Activated T-cell treated with anti-CD3 and anti-CD28 coated beads for 24 hours (primary cell): ENCODE results near the gene SND1.
"Not testable (repeated sequence)": the region's sequence is repeated elsewhere in the genome, so short reads cannot be mapped to it uniquely, and the experiment has no call there.

Experiments used
- DNase-seq: peaks from one replicate; pipeline ENCODE4 v3.0.0-alpha.2; 2020; ENCODE audit warnings: low read depth

SND1 gene

DNA sequence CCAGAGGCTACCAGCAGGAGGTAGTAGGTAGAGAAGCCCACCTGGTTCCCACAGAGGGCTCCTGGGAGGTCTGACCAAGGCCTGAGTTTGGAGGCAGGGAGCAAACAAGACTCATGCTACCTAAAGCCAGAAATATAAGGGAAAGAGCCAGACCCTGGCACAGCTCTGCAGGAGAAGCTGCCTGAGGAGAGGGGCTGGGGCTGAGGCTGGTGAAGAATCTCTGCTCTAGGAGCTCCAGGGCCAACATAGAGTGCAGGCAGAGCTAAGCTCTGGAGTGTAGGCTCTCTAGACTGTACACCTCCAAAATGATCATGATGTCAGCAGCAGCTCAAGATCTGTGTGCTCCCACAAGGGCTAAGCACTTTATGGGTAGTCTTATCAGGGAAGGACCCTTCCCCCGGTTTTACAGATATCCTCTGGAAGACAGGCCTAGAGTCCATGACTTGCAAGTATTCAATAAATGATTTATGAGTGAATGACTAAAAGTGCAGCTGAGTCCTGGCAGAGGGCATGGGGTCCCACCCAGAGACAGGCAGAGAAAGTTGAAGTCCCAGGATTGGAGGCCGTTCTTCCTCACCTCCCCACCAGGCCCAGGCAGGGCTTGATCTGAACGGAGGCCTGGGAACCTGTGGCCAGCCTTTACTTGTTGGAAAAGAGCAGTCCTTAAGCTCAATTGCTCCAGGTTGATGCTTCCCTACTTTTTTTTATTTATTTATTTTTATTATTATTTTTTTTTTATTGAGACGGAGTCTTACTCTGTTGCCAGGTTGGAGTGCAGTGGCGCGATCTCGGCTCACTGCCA lies 450.7 kb downstream of the SND1 start:
- no peak for DNase-seq

DNA sequence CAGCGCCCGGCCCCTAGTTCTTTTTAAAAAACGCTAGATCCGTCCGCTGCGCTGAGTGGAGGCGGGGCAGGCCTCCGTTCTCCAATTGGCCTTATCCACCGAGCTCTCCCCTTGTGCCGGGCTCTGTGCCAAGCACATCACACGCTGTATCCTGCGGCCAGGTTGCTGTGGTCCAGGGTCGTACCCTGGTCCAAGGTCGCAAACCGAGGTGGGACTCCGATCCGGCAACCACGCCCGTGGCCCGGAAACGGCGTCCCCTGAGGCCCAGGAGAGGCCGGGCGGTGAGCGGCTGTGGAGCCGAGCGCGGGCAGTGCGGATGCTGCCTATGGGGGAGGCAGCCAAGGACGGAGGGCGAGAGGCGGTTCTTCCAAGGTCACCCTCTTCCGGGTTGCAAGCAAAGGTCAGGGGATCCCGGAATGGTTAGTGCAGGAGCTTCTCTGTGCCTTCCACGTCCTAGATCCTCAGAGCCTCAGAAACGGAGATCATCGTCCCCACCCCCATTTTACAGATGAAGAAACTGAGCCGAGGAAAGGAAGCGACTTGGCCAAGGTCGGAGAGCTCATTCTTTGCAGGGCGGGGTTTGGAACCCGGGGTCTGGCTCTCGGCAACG lies 451.6 kb downstream of the SND1 start:
- DNase-seq = no peak

DNA sequence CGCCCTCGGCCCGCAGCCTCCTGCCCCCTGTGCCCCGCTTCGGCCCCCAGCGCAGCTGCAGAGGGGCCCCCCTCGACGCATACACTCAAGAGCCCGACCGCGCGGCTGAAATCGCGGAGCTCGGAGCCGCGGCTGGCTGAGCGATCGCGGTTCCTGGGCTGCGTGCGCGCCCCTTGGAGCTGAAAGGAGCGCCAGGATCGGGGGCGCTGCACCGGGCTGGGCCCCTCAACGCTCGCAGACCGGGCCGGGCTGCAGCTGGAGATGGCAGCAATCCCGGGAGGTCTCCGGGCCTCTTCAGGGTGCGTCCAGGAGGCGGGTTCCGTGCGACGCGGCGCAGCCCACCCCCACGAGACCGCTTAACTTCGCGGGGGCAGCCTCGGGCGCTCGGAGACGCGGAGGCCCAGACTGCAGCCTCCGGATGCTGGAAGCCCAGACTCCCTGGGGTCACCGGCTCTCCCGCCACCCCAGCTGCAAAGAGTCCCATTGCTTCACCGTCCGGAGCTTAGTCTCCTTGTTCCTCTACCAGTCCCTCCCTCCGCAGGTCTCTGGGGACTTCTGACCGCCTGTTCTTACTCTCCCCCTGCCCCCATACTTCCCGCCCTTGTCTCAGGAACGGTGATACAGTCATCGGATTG lies 452.2 kb downstream of the SND1 start:
- DNase-seq = no peak

DNA sequence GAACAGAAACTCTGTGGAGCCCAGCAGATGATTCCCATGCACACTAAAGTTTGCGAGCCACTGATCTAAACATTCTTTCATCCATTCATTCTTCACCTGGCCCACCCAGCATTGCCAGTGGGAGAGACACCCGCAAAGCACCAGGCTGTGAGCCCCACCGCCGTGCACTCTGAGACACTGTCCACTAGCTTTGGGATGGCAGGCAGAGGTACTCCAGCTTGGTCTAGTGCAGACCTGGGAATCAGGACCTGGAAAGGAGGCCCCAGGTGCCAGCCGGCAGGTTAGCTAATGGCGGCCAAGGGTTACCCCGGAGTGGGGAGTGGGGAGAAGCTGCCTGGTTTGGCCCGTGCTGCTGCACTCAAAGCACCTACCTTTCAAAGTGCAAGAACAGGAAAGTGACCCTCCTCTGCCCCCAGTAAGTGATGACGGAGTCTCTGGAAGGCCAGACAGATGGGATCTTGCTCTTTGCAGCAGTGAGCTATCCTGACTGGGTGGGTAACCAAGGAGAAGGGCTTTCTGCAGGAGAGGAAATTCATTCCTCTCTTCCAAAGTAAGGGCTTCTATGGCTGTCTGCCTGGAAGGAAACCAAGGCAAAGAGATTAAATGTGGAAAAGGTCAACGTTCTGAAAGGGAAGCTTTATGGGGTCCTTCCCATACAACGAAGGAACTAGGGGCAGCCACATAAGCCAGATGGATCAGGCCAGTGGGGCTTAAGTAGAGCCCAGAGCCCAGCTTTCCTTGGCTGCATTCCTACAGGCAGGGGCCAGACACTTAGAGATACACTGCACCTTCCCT lies 453.4 kb downstream of the SND1 start:
- no peak for DNase-seq

DNA sequence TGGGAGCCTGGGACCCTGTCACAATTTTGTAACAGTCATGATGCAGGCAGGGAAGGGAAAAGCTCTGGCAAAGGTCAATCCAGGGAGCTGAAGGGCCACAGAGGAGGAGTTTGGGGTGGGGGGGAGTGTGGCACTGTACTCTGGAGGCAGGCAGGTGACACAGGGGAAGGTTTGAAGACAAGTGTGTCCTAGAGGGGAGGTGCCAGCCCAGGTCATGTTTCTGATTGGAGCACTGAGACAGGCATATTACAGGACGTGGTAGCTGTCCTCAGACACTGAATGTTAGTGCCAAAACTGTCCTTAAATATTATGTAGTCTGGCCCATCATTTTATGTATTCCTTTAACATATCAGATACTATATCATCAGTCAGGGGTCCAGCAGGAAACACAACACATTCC lies 454.8 kb downstream of the SND1 start:
- no peak for DNase-seq

DNA sequence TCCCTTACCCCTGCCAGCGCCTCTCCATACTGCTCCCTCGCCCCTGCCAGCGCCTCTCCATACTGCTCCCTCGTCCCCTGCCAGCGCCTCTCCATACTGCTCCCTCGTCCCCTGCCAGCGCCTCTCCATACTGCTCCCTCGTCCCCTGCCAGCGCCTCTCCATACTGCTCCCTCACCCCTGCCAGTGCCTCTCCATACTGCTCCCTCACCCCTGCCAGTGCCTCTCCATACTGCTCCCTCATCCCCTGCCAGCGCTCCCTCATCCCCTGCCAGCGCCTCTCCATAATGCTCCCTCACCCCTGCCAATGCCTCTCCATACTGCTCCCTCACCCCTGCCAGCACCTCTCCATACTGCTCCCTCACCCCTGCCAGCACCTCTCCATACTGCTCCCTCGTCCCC lies 455.5 kb downstream of the SND1 start:
- not testable (repeated sequence) for DNase-seq

DNA sequence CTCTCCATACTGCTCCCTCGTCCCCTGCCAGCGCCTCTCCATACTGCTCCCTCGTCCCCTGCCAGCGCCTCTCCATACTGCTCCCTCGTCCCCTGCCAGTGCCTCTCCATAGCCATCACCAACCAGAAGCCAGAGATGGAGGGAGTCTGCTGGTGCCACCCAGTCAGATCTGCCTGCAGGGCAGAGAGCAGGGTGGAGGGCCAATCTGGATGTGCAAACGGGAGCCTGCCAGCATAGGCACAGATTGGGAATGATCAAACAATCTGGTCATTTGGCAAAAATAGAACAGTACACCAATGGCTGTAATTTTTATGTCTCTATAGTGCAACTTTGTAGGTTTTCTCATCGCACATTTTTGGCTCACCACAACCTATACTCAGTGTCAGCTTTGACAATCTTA lies 456.1 kb downstream of the SND1 start:
- DNase-seq = no peak

DNA sequence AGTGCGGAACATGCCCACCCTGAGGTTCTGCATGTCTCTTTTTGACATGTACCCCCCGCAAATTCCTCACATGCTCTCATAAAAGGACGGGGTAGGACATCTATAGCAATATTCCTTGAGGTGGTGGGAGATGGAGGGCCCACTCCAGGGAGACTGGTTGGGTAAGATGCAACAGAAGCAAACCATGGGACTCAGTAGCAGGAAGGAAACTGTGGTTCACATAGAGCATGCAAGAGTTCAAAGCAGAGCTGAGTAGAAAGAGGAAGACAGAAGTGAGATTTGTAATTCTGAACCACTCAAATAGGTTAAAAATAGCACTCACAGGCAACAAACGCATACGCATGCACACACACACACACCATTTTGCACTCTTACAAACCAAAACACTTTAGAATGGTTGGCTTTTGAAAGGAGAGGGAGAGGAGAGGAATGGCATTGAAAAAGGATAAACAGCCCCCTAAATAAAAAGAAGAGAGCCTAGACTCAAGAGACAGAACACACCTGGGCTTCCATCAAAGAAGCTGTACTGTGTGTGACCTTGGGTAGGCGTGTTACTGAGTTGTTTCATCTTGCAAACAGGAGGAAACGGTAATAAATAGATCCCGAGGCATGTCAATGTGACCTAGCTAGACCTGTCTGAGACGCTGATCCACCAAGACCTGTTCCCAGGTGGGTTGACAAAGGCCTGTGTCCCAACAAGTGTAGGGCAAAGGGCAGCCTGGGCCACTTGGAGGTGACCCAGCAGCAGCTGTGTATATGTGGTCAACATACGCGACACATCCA lies 456.8 kb downstream of the SND1 start:
- DNase-seq = no peak

DNA sequence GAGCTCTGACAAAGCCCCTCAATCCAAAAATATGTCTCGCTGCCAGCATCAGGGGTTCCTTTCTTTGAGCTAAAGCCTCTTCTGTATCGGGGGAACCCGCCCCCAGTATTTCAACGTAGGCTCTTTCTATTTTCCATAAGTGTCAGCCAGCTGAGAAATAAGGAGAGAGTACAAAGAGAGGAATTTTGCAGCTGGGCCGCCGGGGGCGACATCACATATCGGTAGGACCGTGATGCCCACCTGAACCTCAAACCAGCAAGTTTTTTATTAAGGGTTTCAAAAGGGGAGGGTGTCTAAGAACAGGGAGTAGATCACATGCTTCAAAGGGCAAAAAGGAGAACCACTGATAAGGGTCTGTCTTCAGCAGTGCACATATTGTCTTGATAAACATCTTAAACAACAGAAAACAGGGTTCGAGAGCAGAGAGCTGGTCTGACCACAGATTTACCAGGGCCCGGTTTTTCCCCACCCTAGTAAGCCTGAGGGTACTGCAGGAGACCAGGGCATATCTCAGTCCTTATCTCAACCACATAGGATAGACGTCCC lies 457.5 kb downstream of the SND1 start:
- not testable (repeated sequence) for DNase-seq

DNA sequence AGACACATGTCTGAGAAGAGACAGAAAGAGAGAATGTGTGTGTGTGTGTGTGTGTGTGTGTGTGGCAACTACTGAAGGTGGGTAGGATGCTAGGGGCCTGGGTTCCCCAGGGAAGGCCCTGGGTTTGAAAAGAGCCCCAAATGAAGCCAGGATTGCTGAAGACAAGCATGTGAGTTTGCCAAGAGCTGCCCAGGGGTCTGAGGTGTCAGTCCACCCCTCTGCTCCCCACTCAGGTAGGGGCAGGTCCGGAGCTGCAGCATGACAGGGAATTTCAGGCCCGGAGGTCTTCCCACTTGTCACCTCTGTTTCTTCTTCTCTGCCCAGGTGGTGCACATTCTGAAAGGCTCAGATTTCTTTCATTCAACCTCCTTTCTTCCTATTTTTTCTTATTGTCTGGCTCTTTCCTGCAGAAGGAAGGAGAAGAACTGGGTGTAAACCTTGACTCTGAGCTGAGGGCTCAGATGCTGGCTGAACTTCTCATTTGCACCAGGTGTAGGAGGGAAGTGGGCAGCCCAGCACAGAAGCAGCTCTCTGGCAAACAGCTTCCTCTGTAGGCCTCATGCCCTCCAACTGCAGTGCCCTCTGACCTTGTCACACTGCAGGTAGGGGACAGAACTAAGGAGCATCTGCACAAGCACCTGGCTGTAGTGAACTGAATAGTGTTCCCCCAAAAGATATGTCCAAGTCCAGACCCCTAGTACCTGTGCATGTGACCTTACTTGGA lies 458.8 kb downstream of the SND1 start:
- no peak for DNase-seq

DNA sequence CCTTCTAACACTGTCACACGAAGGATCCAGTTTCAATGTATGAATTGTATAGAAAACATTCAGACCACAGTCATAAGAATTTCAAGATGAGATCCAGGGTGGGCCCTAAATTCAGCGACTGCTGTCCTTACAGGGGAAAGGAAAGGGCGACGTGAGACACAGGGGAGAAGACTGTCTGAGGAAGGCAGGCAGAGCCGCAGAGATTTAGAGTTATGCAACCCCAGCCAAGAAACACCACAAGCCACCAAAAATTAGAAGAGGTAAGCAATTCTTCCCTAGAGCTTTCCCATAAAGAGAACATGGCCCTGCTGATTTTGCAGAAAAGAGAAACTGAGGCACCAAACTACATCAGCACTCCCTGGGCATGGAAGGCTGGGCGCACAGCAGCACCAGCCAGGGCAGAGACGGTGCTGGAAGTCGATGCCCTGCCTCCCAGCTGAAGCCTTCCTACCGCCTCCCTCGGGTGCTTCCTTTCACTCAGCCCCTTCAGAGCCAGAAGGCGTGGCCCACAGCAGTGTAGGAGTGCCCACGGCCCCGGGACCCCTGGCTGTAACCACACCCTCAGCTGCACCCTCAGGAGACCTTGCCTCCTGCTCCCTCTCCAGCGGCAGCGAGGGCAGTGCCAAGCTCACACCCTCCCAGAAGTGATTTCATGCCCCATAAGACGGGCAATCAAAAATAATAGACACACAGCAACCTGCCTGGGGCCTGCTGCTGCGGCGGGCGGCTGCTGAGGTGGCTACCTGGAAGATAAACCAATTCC lies 460.2 kb downstream of the SND1 start:
- DNase-seq = no peak

DNA sequence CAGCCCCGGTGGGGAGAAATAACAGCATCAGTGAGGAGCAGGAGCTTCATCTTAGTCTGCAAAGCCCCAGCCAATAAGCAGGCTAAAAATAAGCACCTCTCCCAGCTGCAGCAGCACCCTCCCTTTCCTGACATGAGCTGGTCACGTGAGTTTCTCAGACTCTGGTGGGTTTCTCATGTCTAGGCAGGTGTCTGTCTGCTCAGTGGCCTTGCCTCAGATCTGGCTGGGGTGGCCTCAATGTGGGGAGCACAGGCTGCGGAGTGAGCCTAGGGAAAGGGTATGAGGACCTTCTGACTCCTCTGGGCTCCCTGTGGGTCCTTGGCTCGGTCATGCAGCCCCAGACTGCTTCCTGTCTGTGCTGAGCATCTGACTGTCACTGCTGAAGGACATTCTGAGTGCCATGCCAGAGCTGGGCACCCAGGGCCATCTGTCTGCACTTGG lies 460.8 kb downstream of the SND1 start:
- DNase-seq = no peak

DNA sequence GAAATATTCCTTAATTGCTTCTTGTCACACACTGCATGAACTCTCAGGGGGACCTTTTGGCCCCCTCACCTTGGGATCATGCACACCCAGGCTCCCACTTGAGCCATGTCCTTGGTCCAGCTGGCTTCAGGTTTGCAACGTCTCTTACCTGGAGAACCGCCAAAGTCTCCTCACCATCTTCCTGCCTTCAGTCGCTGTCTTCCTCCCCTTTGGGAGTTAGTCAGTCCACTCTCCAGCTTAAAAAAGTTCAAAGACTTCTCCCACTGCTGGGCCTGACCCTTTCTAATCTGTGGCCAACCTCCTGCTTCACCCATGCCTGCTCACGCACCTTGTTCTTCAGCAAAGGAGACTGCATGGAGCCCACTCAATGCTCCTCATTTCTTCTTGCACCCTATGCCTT lies 461.8 kb downstream of the SND1 start:
- DNase-seq = no peak

DNA sequence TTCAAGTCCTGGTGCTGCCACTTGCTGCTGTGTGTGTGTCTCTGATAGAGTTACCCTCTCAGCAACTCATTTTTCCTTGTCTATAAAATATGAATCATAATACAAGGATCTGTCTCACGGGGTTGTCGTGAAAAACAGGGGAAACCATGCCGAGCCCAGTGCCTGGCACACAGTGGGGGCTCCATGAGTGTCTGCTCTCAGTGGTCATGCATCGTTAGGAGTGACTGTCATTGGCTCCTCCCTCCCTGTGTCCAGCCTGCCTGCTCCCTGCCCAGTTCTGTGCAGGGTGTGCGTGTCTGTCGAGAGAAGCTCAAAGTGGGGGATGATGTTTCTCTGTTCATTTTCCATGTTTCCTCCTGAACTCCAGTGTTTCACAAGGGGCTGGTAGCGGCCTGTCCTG lies 462.8 kb downstream of the SND1 start:
- DNase-seq = no peak

DNA sequence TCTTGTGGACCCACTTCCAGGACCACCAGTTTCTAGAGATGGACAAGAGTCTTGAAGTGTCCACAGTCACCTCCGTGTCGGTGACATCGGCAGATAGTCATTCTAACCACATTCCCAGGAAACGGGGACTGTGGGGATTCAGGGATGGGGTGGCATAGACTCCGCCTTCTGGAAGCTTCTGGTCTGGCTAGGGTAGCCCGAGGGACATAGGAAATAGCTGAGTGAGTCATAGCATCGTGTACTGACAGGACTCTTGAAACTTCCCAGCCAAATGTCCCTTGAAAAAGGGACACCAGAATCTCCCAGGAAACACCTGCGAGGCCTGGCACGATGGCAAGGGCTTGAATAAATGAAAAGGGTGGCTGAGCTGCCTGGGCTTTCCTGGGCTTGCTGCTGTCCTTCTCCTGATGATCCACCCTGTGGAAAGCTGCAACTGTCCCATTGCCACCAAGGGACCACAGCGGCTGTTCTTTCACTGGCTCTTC lies 463.4 kb downstream of the SND1 start:
- no peak for DNase-seq

DNA sequence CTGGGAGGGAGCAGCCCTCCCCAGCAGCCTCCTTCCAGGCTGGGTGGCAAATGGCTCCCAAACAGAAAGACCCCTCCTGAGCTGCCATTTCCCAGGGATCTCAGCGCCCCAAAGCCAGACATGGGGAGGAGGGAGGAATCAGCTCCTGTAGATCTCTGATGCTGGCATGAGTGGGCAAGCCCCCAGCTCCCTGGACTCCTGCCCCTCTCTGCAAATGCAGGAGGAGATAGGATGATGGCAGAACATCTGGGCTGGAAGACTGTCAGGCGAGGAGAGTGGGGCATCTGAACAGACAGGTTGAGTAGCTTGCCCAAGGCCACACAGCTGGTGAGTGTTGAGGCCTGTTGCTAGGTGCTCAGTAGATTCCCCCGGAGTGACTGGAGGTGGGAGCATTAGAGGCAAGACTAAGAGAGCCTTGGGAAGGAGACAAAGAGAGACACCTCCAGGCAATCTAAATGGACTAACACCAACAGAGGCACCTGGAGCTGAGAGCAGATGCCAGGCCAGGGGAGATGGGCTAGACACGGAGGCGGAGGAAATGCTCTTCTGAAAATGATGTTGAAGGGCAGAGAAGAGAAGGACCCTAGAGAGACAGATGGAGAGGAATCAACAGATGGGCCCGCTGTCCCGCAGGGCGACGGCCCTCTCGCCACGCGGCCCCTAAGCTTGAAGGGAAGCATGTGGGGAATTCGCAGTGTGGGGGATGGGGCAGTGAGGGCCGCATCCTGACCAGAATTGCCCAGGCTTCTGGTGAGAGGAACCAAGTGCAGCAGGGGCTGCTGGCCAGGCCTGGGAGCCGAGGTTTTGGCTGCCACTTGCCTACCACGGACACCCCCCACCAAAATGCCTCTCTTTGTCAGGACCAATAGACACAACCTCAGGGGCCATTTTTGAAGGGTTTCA lies 464.1 kb downstream of the SND1 start:
- DNase-seq = no peak

DNA sequence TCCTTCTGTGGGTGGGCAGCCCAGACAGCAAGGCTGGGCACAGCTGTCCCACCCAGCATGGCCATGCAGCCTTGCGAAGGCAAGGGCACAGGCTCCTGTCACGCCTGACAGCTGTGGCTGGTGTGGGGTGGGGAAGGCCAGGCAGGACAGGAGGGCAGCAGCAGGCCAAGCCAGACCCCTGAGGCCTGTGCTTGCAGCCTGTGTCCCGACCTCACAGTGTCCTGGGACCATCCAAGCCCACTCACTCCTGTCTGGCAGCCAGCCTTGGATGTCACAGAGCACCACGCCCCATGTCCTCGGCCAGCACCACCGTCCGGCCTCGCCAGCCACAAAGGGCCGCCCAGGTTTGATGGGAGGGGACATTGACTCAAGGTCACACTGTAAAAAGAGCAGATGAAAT lies 464.7 kb downstream of the SND1 start:
- no peak for DNase-seq

DNA sequence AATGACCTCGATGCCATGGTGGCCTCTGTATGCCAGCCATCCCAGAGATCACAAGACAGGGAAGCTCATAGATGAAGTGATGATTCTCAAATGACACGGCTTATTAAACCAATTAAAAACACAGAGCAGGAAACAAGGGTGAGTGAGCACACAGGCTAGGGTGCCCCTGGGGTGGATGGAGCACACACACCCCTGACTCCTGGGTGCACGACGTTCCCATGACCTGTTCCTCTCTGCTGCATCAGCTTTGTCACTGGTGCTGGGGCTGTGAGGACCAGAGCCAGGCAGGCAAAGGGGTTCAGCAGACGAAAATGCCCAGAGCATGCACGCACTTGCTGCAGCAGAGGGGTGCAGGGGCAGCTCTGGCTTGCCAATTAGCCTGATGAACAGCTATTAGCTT lies 465.7 kb downstream of the SND1 start:
- no peak for DNase-seq

DNA sequence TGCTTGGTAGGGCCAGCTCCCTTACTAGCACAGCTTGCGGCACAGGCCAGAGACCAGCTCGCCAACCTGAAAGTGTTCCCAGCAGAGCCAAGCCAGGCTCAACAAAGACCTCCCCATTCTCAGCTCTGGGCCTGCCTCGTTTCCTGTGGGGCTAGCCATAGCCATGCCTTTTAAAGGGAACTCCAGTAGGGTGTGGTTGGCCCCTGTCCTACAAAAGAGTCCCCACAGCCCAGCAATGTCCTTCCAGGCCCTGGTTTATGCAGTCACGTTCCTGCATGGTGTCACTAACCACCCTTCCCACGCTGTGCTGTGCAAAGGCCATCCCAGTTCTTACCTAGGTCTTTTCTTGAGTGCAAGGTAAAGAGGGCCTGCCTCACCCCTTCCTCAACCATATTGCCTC lies 467.0 kb downstream of the SND1 start:
- DNase-seq = no peak
